Suprapubic skin (tissue), 4 donors: ENCODE measurements around the gene AIFM1. TPM values are rescaled to one million over a fixed set of nuclear protein-coding genes. Genes with fewer than 3 reads are reported as not detected.
A peak's percentile ranks its signal among the peaks of the same experiment; 100 is the strongest.

ENCODE experiments used
- DNase-seq, 2 donors: peaks; one replicate each; pipeline ENCODE4 v3.0.0-alpha.2; 2019; ENCODE audit warnings: low spot score in 2 of 2
- H3K27ac ChIP-seq: fragments of 200-600 bp; sonication (generic); one replicate; pipeline ENCODE4 v1.5.1; 2019
- H3K27me3 ChIP-seq: fragments of 200-600 bp; sonication (generic); one replicate; pipeline ENCODE4 v1.5.1; 2019
- H3K36me3 ChIP-seq: fragments of 200-600 bp; sonication (generic); one replicate; pipeline ENCODE4 v1.5.1; 2019
- H3K4me1 ChIP-seq: fragments of 200-600 bp; sonication (generic); one replicate; pipeline ENCODE4 v1.5.1; 2019
- H3K4me3 ChIP-seq: fragments of 200-600 bp; sonication (generic); one replicate; pipeline ENCODE4 v1.5.1; 2019; ENCODE audit warnings: mild to moderate bottlenecking
- H3K9me3 ChIP-seq: fragments of 200-600 bp; sonication (generic); one replicate; pipeline ENCODE4 v1.5.1; 2019
- EP300 ChIP-seq: sonication (generic); formaldehyde crosslinking; IDR thresholded peaks from one replicate; pipeline ENCODE4 v1.6.1; 2017; ENCODE audit warnings: antibody characterized with exemption
- POLR2A ChIP-seq, 2 donors: fragments of 450-650 bp; IDR thresholded peaks; one replicate each; pipeline ENCODE4 v1.6.1; 2017; ENCODE audit warnings: antibody characterized with exemption in 2 of 2, mild to moderate bottlenecking in 2 of 2, moderate library complexity in 2 of 2
- POLR2AphosphoS5 ChIP-seq, 3 donors: sonication (generic); formaldehyde crosslinking; IDR thresholded peaks; one replicate each; pipeline ENCODE4 v1.6.1; 2017; ENCODE audit warnings: antibody characterized with exemption in 3 of 3
- WGBS: methylation state at CpG from one replicate; pipeline ENCODE4 v1.1.5; 2018; 5-methylcytosine and 5-hydroxymethylcytosine counted together
- total RNA-seq, 4 donors: library from RNA; depleted of rRNA; stranded (reverse); fragments of >200 nt; gene quantifications; one replicate each; pipeline ENCODE4 v1.1.0, GENCODE V29; 2016
- TF ChIP-seq, protein P1 (sequence below), 2 donors: fragments of 200-600 bp in 1 of 2; fragments of 450-650 bp in 1 of 2; sonication (generic) in 1 of 2; IDR thresholded peaks; one replicate each; pipeline ENCODE4 v1.5.1; 2016 to 2019; ENCODE audit warnings: antibody characterized with exemption in 2 of 2, mild to moderate bottlenecking in 1 of 2, moderate library complexity in 1 of 2

AIFM1 gene
- total RNA-seq, 4 donors from 2014 or later = 7.6 to 11.9 (median 9.3) TPM

GRCh38 chrX:130125091-130125874 is 40.4 kb downstream of the AIFM1 start:
- 37% methylated on average over 13 of the region's 13 CpGs for WGBS
- no peak overlapping the region for H3K4me3 ChIP-seq
- TF ChIP-seq POLR2AphosphoS5 (IDR thresholded peaks at IDR 0.05) (no peak), POLR2A (IDR thresholded peaks at IDR 0.05) (no peak)
- TF ChIP-seq, protein P1, sequence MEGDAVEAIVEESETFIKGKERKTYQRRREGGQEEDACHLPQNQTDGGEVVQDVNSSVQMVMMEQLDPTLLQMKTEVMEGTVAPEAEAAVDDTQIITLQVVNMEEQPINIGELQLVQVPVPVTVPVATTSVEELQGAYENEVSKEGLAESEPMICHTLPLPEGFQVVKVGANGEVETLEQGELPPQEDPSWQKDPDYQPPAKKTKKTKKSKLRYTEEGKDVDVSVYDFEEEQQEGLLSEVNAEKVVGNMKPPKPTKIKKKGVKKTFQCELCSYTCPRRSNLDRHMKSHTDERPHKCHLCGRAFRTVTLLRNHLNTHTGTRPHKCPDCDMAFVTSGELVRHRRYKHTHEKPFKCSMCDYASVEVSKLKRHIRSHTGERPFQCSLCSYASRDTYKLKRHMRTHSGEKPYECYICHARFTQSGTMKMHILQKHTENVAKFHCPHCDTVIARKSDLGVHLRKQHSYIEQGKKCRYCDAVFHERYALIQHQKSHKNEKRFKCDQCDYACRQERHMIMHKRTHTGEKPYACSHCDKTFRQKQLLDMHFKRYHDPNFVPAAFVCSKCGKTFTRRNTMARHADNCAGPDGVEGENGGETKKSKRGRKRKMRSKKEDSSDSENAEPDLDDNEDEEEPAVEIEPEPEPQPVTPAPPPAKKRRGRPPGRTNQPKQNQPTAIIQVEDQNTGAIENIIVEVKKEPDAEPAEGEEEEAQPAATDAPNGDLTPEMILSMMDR (IDR thresholded peaks at IDR 0.05) = no peak

DNA sequence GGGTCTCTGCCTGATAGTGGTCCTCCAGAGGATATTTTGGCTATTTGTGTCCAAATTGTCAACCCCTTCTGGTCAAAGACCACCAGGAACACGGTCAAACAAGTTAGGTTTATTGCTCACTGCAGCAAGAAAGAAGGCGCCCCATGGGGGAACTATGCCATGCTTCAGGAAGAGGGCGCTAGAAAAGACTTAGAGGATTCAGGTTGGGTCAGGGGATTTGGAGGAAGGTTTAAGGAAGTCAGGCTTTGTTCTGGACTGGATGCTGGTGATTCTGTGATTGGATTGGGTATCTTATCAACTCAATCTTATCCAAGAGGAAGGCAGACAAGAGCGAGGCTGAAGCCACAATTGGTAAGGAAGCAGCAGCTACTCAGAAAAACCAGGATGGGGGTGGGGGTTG is 41.1 kb downstream of the AIFM1 start:
- Histone ChIP-seq H3K9me3 (no peaks in the 10 kb centered on the region), H3K4me3 (no peak overlapping the region), H3K36me3 (peaks cover 7% of the 10 kb centered on the region), H3K27me3 (no peaks in the 10 kb centered on the region), H3K27ac (peak overlapping the region; percentile 69), H3K4me1 (peaks cover 28% of the 10 kb centered on the region)
- no peak for TF ChIP-seq EP300
- TF ChIP-seq, protein P1 (IDR thresholded peaks at IDR 0.05) = no peak
- no peak for TF ChIP-seq POLR2A (IDR thresholded peaks at IDR 0.05)
- TF ChIP-seq POLR2AphosphoS5 (IDR thresholded peaks at IDR 0.05) = no peak
- DNase-seq = no peak
- 71% methylated on average over 4 of the region's 4 CpGs for WGBS

More at GRCh38 chrX:130125091-130125874, 40.4 kb downstream of the AIFM1 start:
- peak overlapping the region; percentile 69 for H3K27ac ChIP-seq
- H3K36me3 ChIP-seq = peaks cover 14% of the 10 kb centered on the region
- H3K9me3 ChIP-seq = no peaks in the 10 kb centered on the region
- peak in 1 of 2 donors; percentile 81 for DNase-seq
- peaks cover 21% of the 10 kb centered on the region for H3K4me1 ChIP-seq
- no peaks in the 10 kb centered on the region for H3K27me3 ChIP-seq

GRCh38 chrX:130121505-130121800 is 44.2 kb downstream of the AIFM1 start:
- WGBS = 63% methylated on average over 13 of the region's 13 CpGs
- Histone ChIP-seq H3K27me3 (no peaks in the 10 kb centered on the region), H3K36me3 (no peaks in the 10 kb centered on the region), H3K4me3 (peak overlapping the region; percentile 46), H3K27ac (peak overlapping the region; percentile 75), H3K4me1 (peaks cover 43% of the 10 kb centered on the region), H3K9me3 (no peaks in the 10 kb centered on the region)
- DNase-seq = no peak
- TF ChIP-seq POLR2AphosphoS5 (IDR thresholded peaks at IDR 0.05) = no peak
- TF ChIP-seq POLR2A (IDR thresholded peaks at IDR 0.05) = no peak
- no peak for TF ChIP-seq EP300
- TF ChIP-seq, protein P1 (IDR thresholded peaks at IDR 0.05) = no peak

DNA sequence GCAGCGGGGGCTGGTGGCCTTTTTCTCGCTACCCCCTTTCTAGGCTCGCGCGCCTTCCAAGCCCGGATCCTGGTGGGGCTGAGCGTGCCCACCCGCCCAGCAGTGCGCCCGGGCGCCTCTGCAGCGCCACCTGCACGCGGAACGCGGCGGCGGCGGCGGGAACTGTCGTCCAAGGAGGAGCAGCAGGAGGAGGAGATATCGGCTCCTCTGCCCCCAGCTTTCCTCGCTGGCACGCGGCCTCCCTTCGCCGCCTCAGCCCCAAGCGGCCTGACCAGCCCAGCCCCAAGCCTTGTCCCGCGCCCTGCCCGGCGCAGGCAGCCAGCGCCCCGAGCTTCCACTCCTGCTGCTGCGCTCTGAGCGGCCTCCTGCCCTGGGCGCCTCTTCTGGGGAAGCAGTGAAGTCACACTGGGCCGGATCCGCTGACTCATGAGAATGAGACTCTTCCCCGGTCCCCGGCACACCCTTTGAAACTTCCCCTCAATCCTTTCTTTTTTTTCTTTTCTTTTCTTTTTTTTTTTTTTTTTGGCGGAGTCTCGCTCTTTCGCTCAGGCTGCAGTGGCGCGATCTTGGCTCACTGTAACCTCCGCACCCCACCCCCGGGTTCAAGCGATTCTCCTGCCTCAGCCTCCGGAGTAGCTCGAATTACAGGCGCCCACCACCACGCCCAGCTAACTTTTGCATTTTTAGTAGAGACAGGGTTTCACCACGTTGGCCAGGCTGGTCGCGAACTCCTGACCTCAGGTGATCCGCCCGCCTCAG is 44.7 kb downstream of the AIFM1 start:
- 32% methylated on average over 31 of the region's 58 CpGs for WGBS
- no peaks in the 10 kb centered on the region for H3K9me3 ChIP-seq
- peak overlapping the region; percentile 46 for H3K4me3 ChIP-seq
- no peaks in the 10 kb centered on the region for H3K36me3 ChIP-seq
- peaks cover 42% of the 10 kb centered on the region for H3K4me1 ChIP-seq
- no peaks in the 10 kb centered on the region for H3K27me3 ChIP-seq
- H3K27ac ChIP-seq = peak overlapping the region; percentile 75
- TF ChIP-seq POLR2AphosphoS5 (IDR thresholded peaks at IDR 0.05) = no peak
- TF ChIP-seq, protein P1 (IDR thresholded peaks at IDR 0.05) = peak; percentile 34 to 69
- DNase-seq = peak; percentile 80 to 86

DNA sequence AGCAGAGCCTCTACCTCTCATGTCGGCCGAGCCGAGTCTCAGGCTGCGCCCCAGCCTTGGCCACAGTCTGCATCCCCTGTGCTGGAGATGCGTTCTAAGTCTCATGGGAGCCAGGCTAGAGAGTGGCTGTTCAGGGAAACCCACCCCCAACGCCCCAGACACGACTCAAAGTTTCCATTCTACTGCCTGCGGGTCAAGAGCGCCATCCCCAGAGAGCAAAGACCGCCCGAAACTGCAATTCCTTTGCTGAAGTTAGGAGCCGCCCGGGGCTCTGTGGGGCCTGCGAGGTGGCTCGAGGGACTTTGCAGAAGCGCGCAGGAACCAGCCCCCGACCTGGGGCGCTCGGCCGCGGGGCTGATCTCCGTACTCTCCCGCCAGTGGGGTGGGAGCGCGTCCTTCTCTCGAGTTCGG is 45.3 kb downstream of the AIFM1 start:
- Histone ChIP-seq H3K4me1 (peaks cover 37% of the 10 kb centered on the region), H3K36me3 (no peaks in the 10 kb centered on the region), H3K9me3 (no peaks in the 10 kb centered on the region), H3K4me3 (peak overlapping the region; percentile 46), H3K27me3 (no peaks in the 10 kb centered on the region), H3K27ac (peak overlapping the region; percentile 75)
- no peak for DNase-seq
- TF ChIP-seq POLR2A (IDR thresholded peaks at IDR 0.05) = no peak
- no peak for TF ChIP-seq EP300
- TF ChIP-seq, protein P1 (IDR thresholded peaks at IDR 0.05) = no peak
- no peak for TF ChIP-seq POLR2AphosphoS5 (IDR thresholded peaks at IDR 0.05)
- WGBS = 71% methylated on average over 5 of the region's 28 CpGs
